HL-60 (cell line): ENCODE measurements around the gene TOP2B.

Source experiments
- GABPA ChIP-seq: IDR thresholded peaks from 2 replicates; pipeline ENCODE4 v1.6.1; 2012; ENCODE audit warnings: low read depth
- POLR2AphosphoS5 ChIP-seq: IDR thresholded peaks from 2 replicates; pipeline ENCODE4 v1.6.1; 2012; ENCODE audit warnings: low read depth
- REST ChIP-seq: IDR thresholded peaks from 2 replicates; pipeline ENCODE4 v1.6.1; 2012; ENCODE audit warnings: low read depth; ENCODE audit not compliant: insufficient replicate concordance
- TF ChIP-seq, protein P1 (sequence below): IDR thresholded peaks from one replicate; pipeline ENCODE4 v1.5.1; 2011; ENCODE audit warnings: low read length, control low read depth, inconsistent platforms; ENCODE audit not compliant: insufficient read depth

DNA sequence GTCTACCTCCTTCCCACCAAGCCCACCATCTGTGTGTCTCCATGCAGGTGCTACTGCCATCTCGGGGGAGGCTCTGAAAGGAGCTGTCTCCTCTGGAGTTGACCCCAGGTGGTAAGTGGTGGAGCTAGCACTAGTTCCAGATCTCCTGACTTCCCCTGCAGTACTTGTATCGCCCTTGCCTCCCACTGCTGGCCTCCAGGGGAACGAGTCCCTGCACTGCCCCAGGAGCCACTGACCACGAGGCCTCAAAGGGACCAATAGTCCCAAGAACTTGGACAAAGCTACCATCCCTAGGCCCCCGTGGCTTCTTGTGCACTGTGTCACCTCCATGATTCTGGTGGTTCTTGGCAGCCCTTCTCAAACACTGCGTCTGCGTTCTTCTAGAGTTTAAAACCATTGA is 98.9 kb downstream of the TOP2B start:
- TF ChIP-seq, protein P1, sequence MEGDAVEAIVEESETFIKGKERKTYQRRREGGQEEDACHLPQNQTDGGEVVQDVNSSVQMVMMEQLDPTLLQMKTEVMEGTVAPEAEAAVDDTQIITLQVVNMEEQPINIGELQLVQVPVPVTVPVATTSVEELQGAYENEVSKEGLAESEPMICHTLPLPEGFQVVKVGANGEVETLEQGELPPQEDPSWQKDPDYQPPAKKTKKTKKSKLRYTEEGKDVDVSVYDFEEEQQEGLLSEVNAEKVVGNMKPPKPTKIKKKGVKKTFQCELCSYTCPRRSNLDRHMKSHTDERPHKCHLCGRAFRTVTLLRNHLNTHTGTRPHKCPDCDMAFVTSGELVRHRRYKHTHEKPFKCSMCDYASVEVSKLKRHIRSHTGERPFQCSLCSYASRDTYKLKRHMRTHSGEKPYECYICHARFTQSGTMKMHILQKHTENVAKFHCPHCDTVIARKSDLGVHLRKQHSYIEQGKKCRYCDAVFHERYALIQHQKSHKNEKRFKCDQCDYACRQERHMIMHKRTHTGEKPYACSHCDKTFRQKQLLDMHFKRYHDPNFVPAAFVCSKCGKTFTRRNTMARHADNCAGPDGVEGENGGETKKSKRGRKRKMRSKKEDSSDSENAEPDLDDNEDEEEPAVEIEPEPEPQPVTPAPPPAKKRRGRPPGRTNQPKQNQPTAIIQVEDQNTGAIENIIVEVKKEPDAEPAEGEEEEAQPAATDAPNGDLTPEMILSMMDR = no peak
- TF ChIP-seq REST (no peak), POLR2AphosphoS5 (no peak), GABPA (no peak)
